Occipital lobe (tissue), 2 donors: ENCODE measurements around the gene PPP1R9A. TPM values are rescaled to one million over a fixed set of nuclear protein-coding genes. Genes with fewer than 3 reads are reported as not detected.
A peak's percentile ranks its signal among the peaks of the same experiment; 100 is the strongest.

Experiments used
- DNase-seq: peaks from one replicate; lab custom pipeline; 2025; lab: John Stamatoyannopoulos, UW
- total RNA-seq: library from RNA; depleted of rRNA; stranded (reverse); fragments of >200 nt; gene quantifications from one replicate; pipeline ENCODE4 v1.2.3, GENCODE V29; 2014

The PPP1R9A gene
- total RNA-seq: 115 TPM

- DNase-seq: peak; percentile 35
Observed at GRCh38 chr7:94907026-94907810, at the start of gene PPP1R9A. Gene PPP1R9A, plus strand, starts transcription at chr7:94907594. Its CDS starts 2,520 bp downstream, at chr7:94910114.

- DNase-seq: no peak
Observed at GRCh38 chr7:94871132-94871531, 36.3 kb upstream of the PPP1R9A start.

- no peak for DNase-seq
Observed at GRCh38 chr7:94873239-94873638, 34.2 kb upstream of the PPP1R9A start.

GRCh38 chr7:94874036-94874785, 33.2 kb upstream of the PPP1R9A start:
- no peak for DNase-seq

- no peak for DNase-seq
Observed at GRCh38 chr7:94875201-94875600, 32.2 kb upstream of the PPP1R9A start.

- DNase-seq: no peak
Observed at GRCh38 chr7:94877731-94878670, 29.4 kb upstream of the PPP1R9A start.

GRCh38 chr7:94882891-94883290, 24.5 kb upstream of the PPP1R9A start:
- DNase-seq: no peak

GRCh38 chr7:94883616-94884015, 23.8 kb upstream of the PPP1R9A start:
- no peak for DNase-seq

GRCh38 chr7:94888551-94888950, 18.8 kb upstream of the PPP1R9A start:
- DNase-seq: no peak

- no peak for DNase-seq
Observed at GRCh38 chr7:94888995-94889523, 18.3 kb upstream of the PPP1R9A start.

GRCh38 chr7:94890216-94890615, 17.2 kb upstream of the PPP1R9A start:
- no peak for DNase-seq

GRCh38 chr7:94893661-94894060, 13.7 kb upstream of the PPP1R9A start:
- DNase-seq: no peak

- no peak for DNase-seq
Observed at GRCh38 chr7:94897541-94897940, 9.9 kb upstream of the PPP1R9A start.

- no peak for DNase-seq
Observed at GRCh38 chr7:94898340-94898739, 9.1 kb upstream of the PPP1R9A start.

- no peak for DNase-seq
Observed at GRCh38 chr7:94901981-94902380, 5.4 kb upstream of the PPP1R9A start.

- DNase-seq: no peak
Observed at GRCh38 chr7:94903971-94904370, 3.4 kb upstream of the PPP1R9A start.

GRCh38 chr7:94904982-94905381, 2.4 kb upstream of the PPP1R9A start:
- no peak for DNase-seq

- DNase-seq: no peak
Observed at GRCh38 chr7:94906065-94906851, 1.1 kb upstream of the PPP1R9A start.

GRCh38 chr7:94907811-94908322, 473 bp downstream of the PPP1R9A start:
- DNase-seq: no peak
